GM18907 (cell line): ENCODE measurements around the gene ZBTB7C.

Source experiments
- ATAC-seq: cut with Tn5 transposase; IDR thresholded peaks from one replicate; pipeline ENCODE4 v1.9.1; 2021; ENCODE audit warnings: mild to moderate bottlenecking, moderate library complexity; ENCODE audit not compliant: unreplicated experiment

ZBTB7C gene

GRCh38 chr18:48152549-48152948 is 256.6 kb downstream of the ZBTB7C start:
- no peak for ATAC-seq

GRCh38 chr18:48151421-48152065 is 257.6 kb downstream of the ZBTB7C start:
- no peak for ATAC-seq

- ATAC-seq = no peak
Observed at GRCh38 chr18:48149020-48149685, 260.0 kb downstream of the ZBTB7C start.

- no peak for ATAC-seq
Observed at GRCh38 chr18:48142994-48143393, 266.2 kb downstream of the ZBTB7C start.

- no peak for ATAC-seq
Observed at GRCh38 chr18:48142353-48142752, 266.8 kb downstream of the ZBTB7C start.

- ATAC-seq = no peak
Observed at GRCh38 chr18:48140731-48141130, 268.5 kb downstream of the ZBTB7C start.

- ATAC-seq = no peak
Observed at GRCh38 chr18:48139431-48140347, 269.5 kb downstream of the ZBTB7C start.

GRCh38 chr18:48138660-48139430 is 270.3 kb downstream of the ZBTB7C start:
- ATAC-seq = no peak

- no peak for ATAC-seq
Observed at GRCh38 chr18:48138210-48138609, 271.0 kb downstream of the ZBTB7C start.

- ATAC-seq = no peak
Observed at GRCh38 chr18:48137374-48138081, 271.7 kb downstream of the ZBTB7C start.

GRCh38 chr18:48136827-48137373 is 272.3 kb downstream of the ZBTB7C start:
- no peak for ATAC-seq

- ATAC-seq = no peak
Observed at GRCh38 chr18:48136051-48136826, 272.9 kb downstream of the ZBTB7C start.

- no peak for ATAC-seq
Observed at GRCh38 chr18:48135436-48135966, 273.7 kb downstream of the ZBTB7C start.

- ATAC-seq = no peak
Observed at GRCh38 chr18:48134609-48135008, 274.6 kb downstream of the ZBTB7C start.

GRCh38 chr18:48133671-48134251 is 275.4 kb downstream of the ZBTB7C start:
- ATAC-seq = no peak

- no peak for ATAC-seq
Observed at GRCh38 chr18:48132797-48133655, 276.2 kb downstream of the ZBTB7C start.

- ATAC-seq = no peak
Observed at GRCh38 chr18:48131042-48131441, 278.1 kb downstream of the ZBTB7C start.
